Effector memory CD4-positive, alpha-beta T cell (primary cell): ENCODE measurements around the gene GNA15.
"Not testable (repeated sequence)": the region's sequence is repeated elsewhere in the genome, so short reads cannot be mapped to it uniquely, and the experiment has no call there.

Experiments
- DNase-seq, 3 donors: peaks; one replicate each; pipeline ENCODE4 v3.0.0-alpha.2; 2020
- H3K27ac ChIP-seq: 2 replicates; pipeline ENCODE4 v1.7.0; 2013; ENCODE audit warnings: mild to moderate bottlenecking, low read length, moderate library complexity; ENCODE audit not compliant: insufficient read depth, poor library complexity, severe bottlenecking
- H3K27me3 ChIP-seq: replicated peaks from 2 replicates; pipeline ENCODE4 v1.7.0; 2013; ENCODE audit warnings: mild to moderate bottlenecking, low read length; ENCODE audit not compliant: insufficient read depth, control insufficient read depth, poor library complexity, severe bottlenecking
- H3K36me3 ChIP-seq: 2 replicates; pipeline ENCODE4 v1.7.0; 2013; ENCODE audit warnings: mild to moderate bottlenecking, low read length, moderate library complexity; ENCODE audit not compliant: control insufficient read depth, insufficient read depth
- H3K4me1 ChIP-seq: 2 replicates; pipeline ENCODE4 v1.7.0; 2013; ENCODE audit warnings: low read length, mild to moderate bottlenecking; ENCODE audit not compliant: control insufficient read depth, insufficient read depth, poor library complexity, severe bottlenecking
- H3K4me3 ChIP-seq: 2 replicates; pipeline ENCODE4 v1.7.0; 2013; ENCODE audit warnings: low read length, low read depth, mild to moderate bottlenecking; ENCODE audit not compliant: insufficient read depth, poor library complexity, severe bottlenecking
- H3K9me3 ChIP-seq: 2 replicates; pipeline ENCODE4 v1.7.0; 2013; ENCODE audit warnings: mild to moderate bottlenecking, low read length, moderate library complexity; ENCODE audit not compliant: control insufficient read depth

GNA15 gene

GRCh38 chr19:3159565-3159964 lies 23.7 kb downstream of the GNA15 start:
- H3K9me3 ChIP-seq, result no peaks in the 10 kb centered on the region
- H3K27me3 ChIP-seq, result no peaks in the 10 kb centered on the region
- no peaks in the 10 kb centered on the region for H3K36me3 ChIP-seq
- peaks cover 17% of the 10 kb centered on the region for H3K4me1 ChIP-seq
- no peak overlapping the region for H3K27ac ChIP-seq
- no peak overlapping the region for H3K4me3 ChIP-seq
- no peak for DNase-seq

DNA sequence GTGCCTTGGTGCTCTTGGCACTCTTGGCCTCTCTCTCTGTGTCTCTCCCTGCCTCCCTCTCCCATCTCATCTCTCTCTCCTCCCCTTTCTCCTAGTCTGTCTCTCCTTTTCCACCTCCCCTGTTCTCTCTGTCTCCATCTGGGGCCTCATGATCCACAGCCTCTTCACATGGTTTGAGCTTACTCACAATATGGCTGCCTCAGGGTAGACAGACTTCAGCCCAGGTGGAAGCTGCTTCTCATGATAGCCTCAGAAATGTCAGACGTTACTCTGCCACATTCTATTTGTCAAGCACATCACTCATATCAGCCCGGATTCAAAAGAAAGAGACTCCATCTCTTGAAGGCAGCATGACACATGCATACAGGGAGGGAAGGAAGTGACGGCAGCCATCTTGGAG lies 24.4 kb downstream of the GNA15 start:
- DNase-seq, result no peak
- no peaks in the 10 kb centered on the region for H3K36me3 ChIP-seq
- no peaks in the 10 kb centered on the region for H3K9me3 ChIP-seq
- peaks cover 10% of the 10 kb centered on the region for H3K4me1 ChIP-seq
- no peak overlapping the region for H3K27ac ChIP-seq
- H3K4me3 ChIP-seq, result no peak overlapping the region
- H3K27me3 ChIP-seq, result no peaks in the 10 kb centered on the region

GRCh38 chr19:3161453-3161852 lies 25.6 kb downstream of the GNA15 start:
- Histone ChIP-seq H3K36me3 (no peaks in the 10 kb centered on the region), H3K27ac (no peak overlapping the region), H3K4me1 (no peaks in the 10 kb centered on the region), H3K9me3 (no peaks in the 10 kb centered on the region), H3K4me3 (no peak overlapping the region), H3K27me3 (no peaks in the 10 kb centered on the region)
- DNase-seq, result no peak

GRCh38 chr19:3162418-3163229 lies 26.8 kb downstream of the GNA15 start:
- H3K36me3 ChIP-seq, result no peaks in the 10 kb centered on the region
- H3K4me1 ChIP-seq, result no peaks in the 10 kb centered on the region
- H3K27me3 ChIP-seq, result no peaks in the 10 kb centered on the region
- no peak for DNase-seq
- H3K27ac ChIP-seq, result no peak overlapping the region
- H3K9me3 ChIP-seq, result no peaks in the 10 kb centered on the region
- no peak overlapping the region for H3K4me3 ChIP-seq

DNA sequence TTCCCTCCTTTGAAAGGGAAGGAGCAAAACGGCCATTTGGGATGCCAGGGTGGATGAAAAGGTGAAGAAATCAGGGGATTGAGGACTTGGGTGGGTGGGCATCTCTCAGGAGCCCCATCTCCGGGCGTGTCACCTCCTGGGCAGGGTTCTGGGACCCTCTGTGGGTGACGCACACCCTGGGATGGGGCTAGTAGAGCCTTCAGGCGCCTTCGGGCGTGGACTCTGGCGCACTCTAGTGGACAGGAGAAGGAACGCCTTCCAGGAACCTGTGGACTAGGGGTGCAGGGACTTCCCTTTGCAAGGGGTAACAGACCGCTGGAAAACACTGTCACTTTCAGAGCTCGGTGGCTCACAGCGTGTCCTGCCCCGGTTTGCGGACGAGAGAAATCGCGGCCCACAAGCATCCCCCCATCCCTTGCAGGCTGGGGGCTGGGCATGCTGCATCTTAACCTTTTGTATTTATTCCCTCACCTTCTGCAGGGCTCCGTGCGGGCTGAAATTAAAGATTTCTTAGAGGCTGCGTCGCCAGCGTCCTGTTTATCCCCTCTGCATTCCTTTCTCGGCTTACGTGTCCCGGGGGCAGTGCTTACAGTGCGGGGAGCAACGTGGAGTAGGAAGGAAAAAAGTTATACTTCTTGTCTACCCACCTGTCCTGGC lies 27.5 kb downstream of the GNA15 start:
- H3K27me3 ChIP-seq, result no peaks in the 10 kb centered on the region
- H3K9me3 ChIP-seq, result no peaks in the 10 kb centered on the region
- no peak overlapping the region for H3K27ac ChIP-seq
- no peaks in the 10 kb centered on the region for H3K4me1 ChIP-seq
- peak; percentile 43 to 58 (median 58) for DNase-seq
- no peak overlapping the region for H3K4me3 ChIP-seq
- no peaks in the 10 kb centered on the region for H3K36me3 ChIP-seq

- Histone ChIP-seq H3K36me3 (no peaks in the 10 kb centered on the region), H3K27ac (no peak overlapping the region), H3K27me3 (no peaks in the 10 kb centered on the region), H3K9me3 (no peaks in the 10 kb centered on the region), H3K4me3 (no peak overlapping the region), H3K4me1 (no peaks in the 10 kb centered on the region)
- DNase-seq, result no peak
Observed at GRCh38 chr19:3163943-3164342, 28.1 kb downstream of the GNA15 start.

GRCh38 chr19:3167533-3168272 lies 31.9 kb downstream of the GNA15 start:
- Histone ChIP-seq H3K4me3 (no peak overlapping the region), H3K36me3 (no peaks in the 10 kb centered on the region), H3K27ac (no peak overlapping the region), H3K4me1 (no peaks in the 10 kb centered on the region), H3K9me3 (no peaks in the 10 kb centered on the region), H3K27me3 (no peaks in the 10 kb centered on the region)
- DNase-seq, result no peak

DNA sequence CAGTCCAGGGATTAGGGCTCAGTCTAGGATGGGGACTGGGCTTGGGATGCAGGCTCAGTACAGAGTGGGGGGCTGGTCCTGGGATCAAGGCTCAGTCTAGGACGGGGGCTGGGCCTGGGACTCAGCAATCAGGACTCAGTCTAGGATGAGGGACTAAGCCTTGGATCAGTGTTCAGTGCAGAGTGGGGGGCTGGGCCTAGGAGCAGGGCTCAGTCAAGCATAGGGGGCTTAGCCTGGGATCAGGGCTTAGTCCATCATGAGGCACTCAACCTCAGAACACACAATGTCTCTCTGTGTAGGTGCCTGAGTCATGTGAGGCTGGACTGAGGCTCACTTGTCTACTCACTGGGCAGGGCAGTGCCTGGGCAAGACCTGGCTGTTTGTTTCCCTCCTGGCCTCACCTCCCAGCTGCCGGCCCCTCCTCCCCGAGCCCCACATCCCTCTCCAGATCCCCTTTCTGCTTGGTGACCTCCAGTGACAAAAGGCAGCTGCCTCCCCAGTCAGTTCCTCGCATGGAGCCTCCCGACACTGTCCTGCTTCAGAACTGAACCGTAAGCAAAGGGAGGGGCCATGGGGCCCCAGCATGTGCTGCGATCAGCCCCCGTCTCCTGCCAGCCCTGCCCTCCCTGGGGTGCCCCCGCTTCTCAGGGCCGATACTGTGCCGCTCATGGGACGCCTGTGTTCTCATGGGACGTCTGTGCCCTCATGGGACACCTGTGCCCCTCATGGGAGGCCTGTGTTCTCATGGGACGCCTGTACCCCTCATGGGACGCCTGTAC lies 36.2 kb downstream of the GNA15 start:
- Histone ChIP-seq H3K4me3 (no peak overlapping the region), H3K27ac (no peak overlapping the region), H3K36me3 (no peaks in the 10 kb centered on the region), H3K27me3 (no peaks in the 10 kb centered on the region), H3K9me3 (no peaks in the 10 kb centered on the region), H3K4me1 (peaks cover 9% of the 10 kb centered on the region)
- no peak for DNase-seq

DNA sequence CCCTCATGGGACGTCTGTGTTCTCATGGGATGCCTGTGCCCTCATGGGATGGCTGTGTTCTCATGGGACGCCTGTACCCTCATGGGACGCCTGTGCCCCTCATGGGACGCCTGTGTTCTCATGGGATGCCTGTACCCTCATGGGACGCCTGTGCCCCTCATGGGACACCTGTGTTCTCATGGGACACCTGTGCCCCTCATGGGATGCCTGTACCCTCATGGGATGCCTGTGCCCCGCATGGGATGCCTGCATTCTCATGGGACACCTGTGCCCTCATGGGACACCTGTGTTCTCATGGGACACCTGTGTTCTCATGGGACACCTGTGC lies 36.8 kb downstream of the GNA15 start:
- H3K4me1 ChIP-seq, result peaks cover 15% of the 10 kb centered on the region
- not testable (repeated sequence) for H3K27me3 ChIP-seq, H3K9me3 ChIP-seq, H3K36me3 ChIP-seq, DNase-seq, H3K27ac ChIP-seq, H3K4me3 ChIP-seq
